OCI-LY1 (cell line): ENCODE measurements around the gene ZBTB38.

Experiments
- EZH2 ChIP-seq: fragments of 200-600 bp; sonication (generic), shearing (Covaris generic); IDR thresholded peaks from 2 replicates; pipeline ENCODE4 v1.8.0; 2017; ENCODE audit warnings: borderline replicate concordance, mixed run types, mild to moderate bottlenecking, antibody characterized with exemption, low read length, moderate library complexity, mixed read lengths
- TF ChIP-seq, protein P1 (sequence below): fragments of 200-600 bp; sonication (generic), shearing (Covaris generic); IDR thresholded peaks from 2 replicates; pipeline ENCODE4 v1.5.1; 2017; ENCODE audit warnings: mild to moderate bottlenecking, antibody characterized with exemption, low read length, moderate library complexity, mixed read lengths

DNA sequence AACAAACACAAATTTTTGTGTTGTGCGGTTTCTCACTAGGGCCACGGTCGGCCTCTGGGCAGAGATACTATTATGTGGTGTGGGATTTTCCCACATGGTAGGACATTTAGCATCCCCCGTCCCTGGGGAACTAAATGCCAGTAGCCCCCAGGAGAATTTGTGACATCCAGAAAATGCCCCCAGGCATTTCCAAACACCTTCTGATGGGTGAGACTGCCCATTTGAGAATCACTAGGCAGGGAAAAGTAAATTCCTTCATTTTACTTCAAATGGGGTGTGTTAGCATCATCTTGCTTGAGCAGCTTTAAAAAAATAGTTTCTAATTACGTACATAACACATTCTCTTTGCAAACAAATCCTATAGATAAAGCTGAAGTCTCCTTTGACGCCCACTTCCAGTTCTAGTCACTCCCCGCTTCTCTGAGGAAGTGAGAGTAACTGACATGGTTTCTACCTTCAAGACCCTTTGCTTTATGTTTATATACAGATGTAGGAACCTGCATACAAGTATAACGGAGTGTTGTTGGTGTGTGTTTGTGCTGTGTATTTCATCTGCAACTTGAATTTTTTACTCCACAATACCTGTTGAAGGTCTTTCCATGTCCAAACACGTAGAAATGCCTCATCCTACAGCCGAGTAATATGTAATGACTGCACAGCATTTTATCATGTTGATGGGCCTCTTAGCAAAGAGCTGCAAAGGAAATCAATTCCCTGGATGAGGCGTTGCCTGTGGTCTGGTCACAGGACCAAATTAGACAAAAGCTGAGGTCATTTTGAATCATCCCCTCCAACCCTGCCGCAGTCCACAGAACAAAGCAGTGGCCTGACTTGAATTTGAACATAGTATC, 31.4 kb upstream of the ZBTB38 start:
- TF ChIP-seq, protein P1, sequence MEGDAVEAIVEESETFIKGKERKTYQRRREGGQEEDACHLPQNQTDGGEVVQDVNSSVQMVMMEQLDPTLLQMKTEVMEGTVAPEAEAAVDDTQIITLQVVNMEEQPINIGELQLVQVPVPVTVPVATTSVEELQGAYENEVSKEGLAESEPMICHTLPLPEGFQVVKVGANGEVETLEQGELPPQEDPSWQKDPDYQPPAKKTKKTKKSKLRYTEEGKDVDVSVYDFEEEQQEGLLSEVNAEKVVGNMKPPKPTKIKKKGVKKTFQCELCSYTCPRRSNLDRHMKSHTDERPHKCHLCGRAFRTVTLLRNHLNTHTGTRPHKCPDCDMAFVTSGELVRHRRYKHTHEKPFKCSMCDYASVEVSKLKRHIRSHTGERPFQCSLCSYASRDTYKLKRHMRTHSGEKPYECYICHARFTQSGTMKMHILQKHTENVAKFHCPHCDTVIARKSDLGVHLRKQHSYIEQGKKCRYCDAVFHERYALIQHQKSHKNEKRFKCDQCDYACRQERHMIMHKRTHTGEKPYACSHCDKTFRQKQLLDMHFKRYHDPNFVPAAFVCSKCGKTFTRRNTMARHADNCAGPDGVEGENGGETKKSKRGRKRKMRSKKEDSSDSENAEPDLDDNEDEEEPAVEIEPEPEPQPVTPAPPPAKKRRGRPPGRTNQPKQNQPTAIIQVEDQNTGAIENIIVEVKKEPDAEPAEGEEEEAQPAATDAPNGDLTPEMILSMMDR: no peak
- TF ChIP-seq EZH2: no peak
